Ishikawa (cell line): ENCODE results near the gene PEDS1.

ENCODE experiments used
- CEBPB ChIP-seq: IDR thresholded peaks from 2 replicates; pipeline ENCODE4 v1.6.1; 2012
- CREB1 ChIP-seq: IDR thresholded peaks from 2 replicates; pipeline ENCODE4 v1.6.1; 2012; ENCODE audit warnings: low read depth
- EGR1 ChIP-seq: IDR thresholded peaks from 2 replicates; pipeline ENCODE4 v1.6.1; 2012
- EP300 ChIP-seq: IDR thresholded peaks from 2 replicates; pipeline ENCODE4 v1.6.1; 2012; ENCODE audit warnings: borderline replicate concordance
- MAX ChIP-seq: IDR thresholded peaks from 2 replicates; pipeline ENCODE4 v1.6.1; 2012
- NFIC ChIP-seq: IDR thresholded peaks from 2 replicates; pipeline ENCODE4 v1.6.1; 2012
- RAD21 ChIP-seq: IDR thresholded peaks from 2 replicates; pipeline ENCODE4 v1.6.1; 2012; ENCODE audit warnings: low read depth
- REST ChIP-seq: IDR thresholded peaks from 2 replicates; pipeline ENCODE4 v1.6.1; 2012; ENCODE audit warnings: low read depth, mild to moderate bottlenecking
- TAF1 ChIP-seq: IDR thresholded peaks from 2 replicates; pipeline ENCODE4 v1.6.1; 2012; ENCODE audit warnings: low read depth, mild to moderate bottlenecking
- TCF12 ChIP-seq: IDR thresholded peaks from 2 replicates; pipeline ENCODE4 v1.6.1; 2012; ENCODE audit warnings: low read depth
- TEAD4 ChIP-seq: IDR thresholded peaks from 2 replicates; pipeline ENCODE4 v1.6.1; 2012
- USF1 ChIP-seq: IDR thresholded peaks from 2 replicates; pipeline ENCODE4 v1.6.1; 2012
- YY1 ChIP-seq: IDR thresholded peaks from 2 replicates; pipeline ENCODE4 v1.6.1; 2012; ENCODE audit warnings: low read depth
- ZBTB7A ChIP-seq: IDR thresholded peaks from 2 replicates; pipeline ENCODE4 v1.6.1; 2012; ENCODE audit warnings: low read depth

- TF ChIP-seq TEAD4, result no peak
- no peak for TF ChIP-seq RAD21
- no peak for TF ChIP-seq EP300
- TF ChIP-seq TAF1, result no peak
- no peak for TF ChIP-seq USF1
- no peak for TF ChIP-seq CEBPB
- no peak for TF ChIP-seq REST
- no peak for TF ChIP-seq ZBTB7A
- no peak for TF ChIP-seq MAX
- no peak for TF ChIP-seq CREB1
- no peak for TF ChIP-seq TCF12
- no peak for TF ChIP-seq YY1
- no peak for TF ChIP-seq NFIC
- TF ChIP-seq EGR1, result no peak
Observed at GRCh38 chr20:50115041-50115512, 38.4 kb downstream of the PEDS1 start.
